HepG2 (cell line): Measurements from ENCODE around the gene SREBF1. TPM values are rescaled to one million over a fixed set of nuclear protein-coding genes. Genes with fewer than 3 reads are reported as not detected.

Experiments used
- ATF1 ChIP-seq: IDR thresholded peaks from 2 replicates; pipeline ENCODE4 v1.6.1; 2016; ENCODE audit warnings: mild to moderate bottlenecking, control low read depth
- CHD2 ChIP-seq: IDR thresholded peaks from 2 replicates; pipeline ENCODE4 v1.6.1; 2011; ENCODE audit warnings: low read depth, low read length, improper control_type of control experiment
- GZF1 ChIP-seq: sonication (generic); formaldehyde crosslinking; IDR thresholded peaks from 2 replicates; pipeline ENCODE4 v1.5.1; 2020; ENCODE audit warnings: mild to moderate bottlenecking, missing genetic modification reagents
- MXD4 ChIP-seq: IDR thresholded peaks from 2 replicates; pipeline ENCODE4 v1.6.1; 2016; ENCODE audit warnings: mild to moderate bottlenecking, missing biosample characterization, missing genetic modification reagents
- PHF5A ChIP-seq: IDR thresholded peaks from one replicate; pipeline ENCODE4 v1.6.1; 2018; ENCODE audit warnings: low read depth, missing genetic modification reagents; ENCODE audit not compliant: unreplicated experiment
- PRDM15 ChIP-seq: sonication (generic); formaldehyde crosslinking; IDR thresholded peaks from 2 replicates; pipeline ENCODE4 v1.4.0; 2020; ENCODE audit warnings: missing genetic modification reagents
- SNAPC5 ChIP-seq: sonication (generic); formaldehyde crosslinking; IDR thresholded peaks from 2 replicates; pipeline ENCODE4 v1.8.1; 2023; ENCODE audit warnings: mild to moderate bottlenecking, missing genetic modification reagents, borderline replicate concordance
- SRSF9 ChIP-seq: fragments of 200-400 bp; formaldehyde crosslinking; IDR thresholded peaks from 2 replicates; pipeline ENCODE4 v1.6.1; 2018; ENCODE audit warnings: borderline replicate concordance, mild to moderate bottlenecking, low read depth, low read length; ENCODE audit not compliant: insufficient read depth, poor library complexity, severe bottlenecking
- ZBTB20 ChIP-seq: sonication (generic); formaldehyde crosslinking; IDR thresholded peaks from 2 replicates; pipeline ENCODE4 v1.8.1; 2023; ENCODE audit warnings: missing genetic modification reagents, low read depth, mild to moderate bottlenecking, borderline replicate concordance
- ZBTB33 ChIP-seq: sonication (generic); formaldehyde crosslinking; IDR thresholded peaks from 2 replicates; pipeline ENCODE4 v1.4.0; 2020; ENCODE audit warnings: missing genetic modification reagents
- ZNF281 ChIP-seq: sonication (generic); formaldehyde crosslinking; IDR thresholded peaks from 2 replicates; pipeline ENCODE4 v1.4.0; 2020; ENCODE audit warnings: missing genetic modification reagents, borderline replicate concordance
- ZNF552 ChIP-seq: sonication (generic); formaldehyde crosslinking; IDR thresholded peaks from 2 replicates; pipeline ENCODE4 v1.9.0; 2022; ENCODE audit warnings: missing genetic modification reagents, mild to moderate bottlenecking, borderline replicate concordance
- ZNF646 ChIP-seq: sonication (generic); formaldehyde crosslinking; IDR thresholded peaks from 2 replicates; pipeline ENCODE4 v1.9.0; 2021; ENCODE audit warnings: mild to moderate bottlenecking, missing genetic modification reagents
- polyA plus RNA-seq, 8 experiments: library from polyadenylated mRNA; depleted of rRNA in 3 of 8; stranded (reverse) in 7 of 8; unstranded in 1 of 8; fragments of >200 nt; fragmentation: Illumina TruSeq in 4 of 8; extraction: Trizol in 4 of 8; gene quantifications; 2 replicates each; pipeline versions ENCODE4 v1.2.1 to v1.2.3, GENCODE V29; 2011 to 2016; ENCODE audit warnings: low read depth in 4 of 8, missing spikeins in 1 of 8, mixed read lengths in 1 of 8; ENCODE audit not compliant: insufficient read depth in 1 of 8
- total RNA-seq, 5 experiments: library from RNA; depleted of rRNA; stranded (reverse); fragments of >200 nt; fragmentation: Illumina TruSeq; extraction: Trizol; gene quantifications; 2 replicates each; pipeline ENCODE4 v1.2.3, GENCODE V29; 2016; ENCODE audit warnings: low read depth in 1 of 5

The SREBF1 gene
- total and polyA plus RNA-seq, 2 of the 13 experiments (the other 11 are each of a cell fraction or from before 2014, with no cell fraction given): 34.3 to 38.0 TPM

GRCh38 chr17:17836250-17836817 lies 452 bp downstream of the SREBF1 start (continued):
- TF ChIP-seq ZNF281 (CRISPR knock-in tag) (peak; percentile 84; the same call in 1 of the 2 replicates), MXD4 (CRISPR knock-in tag) (peak; percentile 87), SRSF9 (no peak), ATF1 (no peak), PHF5A (peak; percentile 25), ZNF646 (CRISPR knock-in tag) (no peak), CHD2 (peak; percentile 70; the same call in 1 of the 2 replicates), ZNF552 (CRISPR knock-in tag) (peak; percentile 68; the same call in 1 of the 2 replicates), SNAPC5 (peak; percentile 51; the same call in 1 of the 2 replicates), PRDM15 (no peak; the same call in 1 of the 2 replicates), ZBTB20 (0 out of 2 replicates have a peak, but pooled peaks have one; percentile 2), GZF1 (no peak), ZBTB33 (no peak; the same call in 1 of the 2 replicates)
